LNCaP clone FGC (cell line): ENCODE measurements around the gene PMVK.

Experiments
- DNase-seq: peaks from one replicate; pipeline ENCODE4 v3.0.0-alpha.2; 2011; ENCODE audit warnings: low read depth
- H3K4me3 ChIP-seq: 2 replicates; pipeline ENCODE4 v1.5.1; 2011; ENCODE audit warnings: mild to moderate bottlenecking, low read depth, low read length, control low read depth
- TF ChIP-seq, protein P1 (sequence below): IDR thresholded peaks from 2 replicates; pipeline ENCODE4 v1.5.1; 2012; ENCODE audit warnings: mild to moderate bottlenecking; ENCODE audit not compliant: control insufficient read depth, insufficient read depth; ENCODE audit errors: extremely low read depth

The PMVK gene

DNA sequence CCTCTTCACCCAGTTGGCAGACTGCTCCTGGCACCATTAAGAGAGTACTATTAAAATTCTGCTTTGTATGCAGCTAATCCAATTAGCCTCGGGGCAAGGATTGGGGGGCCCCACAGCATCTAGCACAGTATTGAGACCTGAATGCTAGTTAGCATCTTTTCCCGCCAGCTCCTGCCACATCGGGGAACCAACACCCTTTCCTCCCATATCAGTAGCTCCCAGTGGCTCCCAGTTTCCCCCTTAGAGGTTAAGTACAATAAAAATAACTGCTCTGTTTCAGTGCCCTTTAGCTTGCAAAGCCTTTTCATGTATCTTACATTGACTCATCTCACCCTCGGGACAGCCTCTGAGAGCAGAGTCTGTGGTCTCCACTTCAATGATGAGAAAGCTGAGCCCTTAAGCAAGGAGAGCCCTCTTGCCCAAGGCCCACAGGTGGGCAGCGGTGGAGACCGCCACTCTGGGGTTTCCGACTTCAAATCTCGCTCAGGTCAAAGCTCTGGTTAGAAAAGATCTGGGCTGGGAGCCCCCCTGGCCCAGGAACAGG, 4.2 kb upstream of the PMVK start:
- TF ChIP-seq, protein P1, sequence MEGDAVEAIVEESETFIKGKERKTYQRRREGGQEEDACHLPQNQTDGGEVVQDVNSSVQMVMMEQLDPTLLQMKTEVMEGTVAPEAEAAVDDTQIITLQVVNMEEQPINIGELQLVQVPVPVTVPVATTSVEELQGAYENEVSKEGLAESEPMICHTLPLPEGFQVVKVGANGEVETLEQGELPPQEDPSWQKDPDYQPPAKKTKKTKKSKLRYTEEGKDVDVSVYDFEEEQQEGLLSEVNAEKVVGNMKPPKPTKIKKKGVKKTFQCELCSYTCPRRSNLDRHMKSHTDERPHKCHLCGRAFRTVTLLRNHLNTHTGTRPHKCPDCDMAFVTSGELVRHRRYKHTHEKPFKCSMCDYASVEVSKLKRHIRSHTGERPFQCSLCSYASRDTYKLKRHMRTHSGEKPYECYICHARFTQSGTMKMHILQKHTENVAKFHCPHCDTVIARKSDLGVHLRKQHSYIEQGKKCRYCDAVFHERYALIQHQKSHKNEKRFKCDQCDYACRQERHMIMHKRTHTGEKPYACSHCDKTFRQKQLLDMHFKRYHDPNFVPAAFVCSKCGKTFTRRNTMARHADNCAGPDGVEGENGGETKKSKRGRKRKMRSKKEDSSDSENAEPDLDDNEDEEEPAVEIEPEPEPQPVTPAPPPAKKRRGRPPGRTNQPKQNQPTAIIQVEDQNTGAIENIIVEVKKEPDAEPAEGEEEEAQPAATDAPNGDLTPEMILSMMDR = no peak
- no peak for DNase-seq
- no peak overlapping the region for H3K4me3 ChIP-seq

DNA sequence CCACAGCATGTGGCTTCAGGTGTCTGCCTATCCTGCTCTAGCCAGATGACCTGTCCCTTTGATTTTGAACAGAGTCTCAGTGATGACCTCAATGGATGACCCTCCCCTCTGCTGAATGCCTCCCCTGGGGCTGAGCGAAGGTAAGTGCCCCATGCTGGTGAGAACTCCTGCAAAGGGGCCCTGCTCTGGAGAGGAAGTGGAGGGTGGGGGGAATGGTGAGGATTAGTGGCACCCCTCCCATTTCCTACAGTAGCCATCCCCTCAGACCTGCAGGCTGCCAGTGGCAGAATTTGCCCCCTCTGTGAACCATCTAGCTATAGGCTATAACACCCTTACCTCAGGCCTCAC, 3.7 kb upstream of the PMVK start:
- H3K4me3 ChIP-seq = no peak overlapping the region
- TF ChIP-seq, protein P1 = no peak
- DNase-seq = no peak

DNA sequence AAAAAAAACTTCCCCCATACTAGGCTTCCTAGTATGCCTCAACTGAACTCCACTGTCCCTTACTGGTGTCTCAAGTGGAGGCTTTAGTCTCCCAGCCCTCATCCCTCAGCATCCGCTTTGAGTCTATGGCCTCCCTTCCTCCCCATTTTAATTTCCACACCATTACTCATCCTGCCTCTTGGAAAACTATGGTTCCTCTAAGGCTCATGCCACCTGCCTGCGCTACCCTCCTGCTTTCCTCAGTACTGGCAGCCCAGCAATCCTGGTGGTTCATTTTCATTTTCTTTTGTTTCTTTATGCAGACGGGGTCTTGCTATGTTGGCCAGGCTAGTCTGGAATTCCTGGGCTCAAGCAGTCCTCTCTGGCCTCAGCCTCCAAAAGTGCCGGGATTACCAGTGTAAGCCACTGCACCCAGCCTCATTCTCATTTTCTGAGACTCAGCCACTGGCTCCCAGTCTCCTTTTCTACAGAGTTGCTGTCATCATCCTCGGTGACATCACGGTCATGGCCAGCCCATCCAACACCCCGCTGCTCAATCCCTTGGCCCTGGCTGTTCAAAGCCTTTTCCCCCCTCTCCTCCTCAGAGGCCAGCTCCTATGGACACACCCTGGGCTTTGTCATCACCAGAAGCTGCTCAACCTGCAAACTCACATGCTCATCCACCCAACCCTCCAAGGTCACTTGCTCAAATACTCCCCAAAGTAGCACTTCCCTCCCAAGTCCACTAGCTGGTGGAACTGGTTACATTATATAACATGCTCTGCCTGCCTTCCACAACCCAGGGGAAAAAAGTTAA, 2.3 kb upstream of the PMVK start:
- TF ChIP-seq, protein P1 = no peak
- no peak overlapping the region for H3K4me3 ChIP-seq
- DNase-seq = no peak

DNA sequence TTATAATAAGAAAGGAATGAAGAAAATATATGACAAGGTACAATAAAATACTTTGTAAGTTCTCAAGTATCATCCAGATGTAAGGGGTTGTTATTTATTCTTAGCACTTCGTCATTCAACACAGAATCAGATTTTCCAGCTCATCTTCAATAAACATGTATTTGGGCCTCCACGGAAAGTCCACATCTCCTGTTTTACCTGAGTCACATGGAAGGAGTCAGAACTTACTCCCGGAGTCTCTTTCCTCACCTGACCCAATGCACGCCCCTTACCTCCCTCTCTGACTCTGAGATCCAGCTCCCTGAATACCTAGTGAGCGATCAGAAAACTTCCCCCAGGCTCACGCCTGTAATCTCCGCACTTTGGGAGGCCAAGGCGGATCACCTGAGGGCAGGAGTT, 1.5 kb upstream of the PMVK start:
- TF ChIP-seq, protein P1 = no peak
- no peak for DNase-seq
- peak overlapping the region; percentile 62 for H3K4me3 ChIP-seq

DNA sequence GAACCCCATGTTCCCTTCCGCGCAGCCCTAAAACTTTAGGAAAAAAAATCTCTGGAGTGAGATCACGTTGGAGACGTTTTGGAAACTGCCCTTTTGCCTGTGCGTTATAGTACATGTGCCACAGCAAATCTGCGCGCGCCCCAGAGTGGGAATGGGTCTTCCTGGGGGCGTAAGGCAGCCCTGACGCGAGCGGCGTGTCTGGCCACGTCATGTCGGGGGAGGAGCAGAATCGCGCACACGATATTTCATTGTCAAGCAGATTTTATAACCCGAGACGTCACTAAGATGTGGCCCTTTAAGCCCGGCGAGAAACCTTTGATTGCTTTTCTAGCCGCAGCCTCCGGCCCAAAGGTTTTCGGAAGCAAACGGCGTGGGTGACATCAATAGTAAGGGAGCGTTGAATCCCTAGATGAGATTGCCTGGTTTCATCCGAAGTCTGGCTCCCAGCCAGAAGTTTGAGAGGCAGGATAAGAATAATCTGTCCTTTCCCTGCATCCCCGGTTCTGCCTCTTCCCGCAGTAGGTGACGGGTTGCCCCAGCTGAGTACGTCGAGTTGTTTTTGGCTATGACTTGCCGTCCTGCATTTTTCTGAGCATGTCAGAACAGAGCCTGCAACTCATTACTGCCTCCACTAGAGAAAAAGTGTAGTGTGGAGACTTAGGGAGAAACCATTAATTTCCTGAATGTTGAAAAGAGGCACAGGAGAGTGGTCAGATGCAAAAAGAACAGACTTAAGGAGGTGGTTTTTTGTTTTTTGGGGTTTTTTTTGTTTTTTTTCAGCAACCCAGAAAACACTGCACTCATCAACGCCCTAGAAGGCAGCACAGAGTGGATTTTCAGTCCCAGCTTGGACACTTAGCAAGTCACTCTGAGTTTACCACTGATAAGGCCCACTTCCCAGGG, 817 bp upstream of the PMVK start:
- peak overlapping the region; percentile 62 for H3K4me3 ChIP-seq
- DNase-seq = peak; percentile 92
- TF ChIP-seq, protein P1 = peak; percentile 27; the same call in 1 of the 2 replicates

DNA sequence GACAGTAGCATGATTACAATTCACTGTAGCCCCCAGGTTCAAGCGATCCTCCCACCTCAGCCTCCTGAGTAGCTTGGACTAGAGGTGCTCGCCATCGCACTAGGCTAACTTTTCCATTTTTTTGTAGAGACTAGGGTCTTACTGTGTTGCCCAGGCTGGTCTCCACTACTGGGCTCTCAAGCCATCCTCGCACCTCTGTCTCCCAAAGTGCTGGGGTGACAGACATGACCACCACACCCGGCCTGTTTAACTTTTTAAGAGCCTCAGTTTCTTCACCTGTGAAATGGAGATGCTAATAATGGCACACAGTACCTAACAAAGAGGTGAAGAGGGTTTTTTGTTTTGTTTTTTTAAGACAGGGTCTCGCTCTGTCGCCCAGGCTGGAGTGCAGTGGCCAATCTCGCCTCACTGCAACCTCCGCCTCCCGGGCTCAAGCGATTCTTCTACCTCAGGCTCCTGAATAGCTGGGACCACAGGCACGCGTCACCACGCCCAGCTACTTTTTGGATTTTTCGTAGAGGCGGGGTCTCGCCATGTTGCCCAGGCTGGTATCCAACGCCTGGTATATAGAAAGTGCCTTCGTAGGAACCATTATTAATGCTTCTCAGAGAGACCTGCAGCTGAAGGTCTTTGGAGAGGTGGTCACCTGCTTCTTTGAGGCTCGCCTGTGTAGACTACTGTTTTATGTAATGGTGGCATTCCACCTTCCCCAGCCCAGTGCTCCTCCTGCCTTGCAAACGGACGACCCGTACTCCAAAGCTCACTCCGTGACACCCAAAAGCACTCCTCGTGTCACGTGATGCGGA, 567 bp downstream of the PMVK start:
- DNase-seq = no peak
- H3K4me3 ChIP-seq = peak overlapping the region; percentile 62
- TF ChIP-seq, protein P1 = no peak
